HG03439 (cell line): ENCODE measurements around the gene HOXC11.

Experiments used
- ATAC-seq: cut with Tn5 transposase; IDR thresholded peaks from one replicate; pipeline ENCODE4 v1.9.1; 2021; ENCODE audit warnings: mild to moderate bottlenecking, moderate library complexity; ENCODE audit not compliant: unreplicated experiment

Gene HOXC11

DNA sequence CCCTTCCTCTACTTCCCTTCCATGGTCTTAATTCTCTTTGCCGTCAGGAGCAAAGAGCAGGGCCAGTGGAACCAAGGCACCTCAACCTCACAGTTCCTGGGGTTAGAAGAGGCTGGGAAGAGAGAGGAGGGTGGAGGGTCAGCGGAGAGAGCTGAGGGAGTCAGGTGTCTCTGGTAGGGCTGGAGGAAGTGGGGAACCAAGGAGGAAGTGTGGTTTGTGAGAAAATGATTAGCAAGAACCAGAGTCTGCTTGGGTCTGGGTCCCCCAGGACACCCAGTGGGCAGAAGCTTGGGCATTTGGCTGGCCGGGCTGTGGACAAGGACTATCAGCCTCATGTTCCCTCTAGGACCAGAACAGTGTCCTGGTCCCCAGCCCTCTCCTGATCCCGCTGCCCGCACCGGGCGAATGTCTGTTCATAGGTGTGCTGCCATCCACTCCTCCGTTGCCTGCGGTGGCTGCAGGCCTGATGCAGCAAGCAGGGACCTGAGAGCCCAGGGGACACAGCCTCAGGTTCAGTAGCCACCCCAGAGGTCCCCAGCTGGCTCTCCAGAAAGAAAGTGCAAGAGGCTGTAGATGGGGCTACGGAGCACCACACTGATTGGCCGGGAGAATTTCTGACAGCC is 15.9 kb upstream of the HOXC11 start:
- ATAC-seq, result no peak

DNA sequence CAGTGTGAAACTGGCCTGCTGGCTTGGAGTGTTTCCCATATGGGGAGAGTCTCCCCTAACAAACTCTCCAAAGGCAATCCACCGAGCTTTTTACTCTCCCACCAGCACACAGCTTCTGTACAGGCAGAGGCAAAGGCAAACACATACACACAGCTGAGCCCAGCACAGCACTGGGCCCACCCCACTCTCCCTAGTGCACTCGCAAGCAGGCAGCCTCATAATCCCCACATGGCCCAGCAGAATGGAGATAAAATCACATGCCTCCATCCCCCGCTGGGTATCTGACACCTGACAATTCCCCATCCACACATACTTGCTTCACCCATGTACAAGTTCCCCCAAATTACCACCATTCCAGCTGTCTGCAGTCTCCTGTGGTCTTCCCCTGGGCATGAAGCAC is 14.8 kb upstream of the HOXC11 start:
- no peak for ATAC-seq

DNA sequence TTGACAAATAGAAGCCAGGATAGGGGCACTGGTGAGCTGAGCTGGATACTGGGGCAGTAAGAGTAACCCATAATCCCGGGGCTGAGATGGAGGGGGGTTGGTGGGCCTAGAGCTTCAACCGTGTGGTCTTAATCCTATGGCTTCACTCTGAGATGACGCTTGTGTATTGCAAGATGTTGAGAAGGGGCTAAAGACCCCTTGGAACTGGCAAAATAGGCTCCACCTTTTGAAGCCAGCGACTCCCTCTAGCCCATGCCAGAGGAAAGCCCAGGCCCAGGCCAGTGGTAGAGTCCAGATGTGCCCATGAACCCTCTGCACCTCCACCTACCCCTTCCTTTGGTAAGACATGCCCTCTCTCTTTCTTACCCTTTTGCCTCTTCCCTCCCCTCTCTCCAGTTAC is 13.6 kb upstream of the HOXC11 start:
- ATAC-seq, result no peak

DNA sequence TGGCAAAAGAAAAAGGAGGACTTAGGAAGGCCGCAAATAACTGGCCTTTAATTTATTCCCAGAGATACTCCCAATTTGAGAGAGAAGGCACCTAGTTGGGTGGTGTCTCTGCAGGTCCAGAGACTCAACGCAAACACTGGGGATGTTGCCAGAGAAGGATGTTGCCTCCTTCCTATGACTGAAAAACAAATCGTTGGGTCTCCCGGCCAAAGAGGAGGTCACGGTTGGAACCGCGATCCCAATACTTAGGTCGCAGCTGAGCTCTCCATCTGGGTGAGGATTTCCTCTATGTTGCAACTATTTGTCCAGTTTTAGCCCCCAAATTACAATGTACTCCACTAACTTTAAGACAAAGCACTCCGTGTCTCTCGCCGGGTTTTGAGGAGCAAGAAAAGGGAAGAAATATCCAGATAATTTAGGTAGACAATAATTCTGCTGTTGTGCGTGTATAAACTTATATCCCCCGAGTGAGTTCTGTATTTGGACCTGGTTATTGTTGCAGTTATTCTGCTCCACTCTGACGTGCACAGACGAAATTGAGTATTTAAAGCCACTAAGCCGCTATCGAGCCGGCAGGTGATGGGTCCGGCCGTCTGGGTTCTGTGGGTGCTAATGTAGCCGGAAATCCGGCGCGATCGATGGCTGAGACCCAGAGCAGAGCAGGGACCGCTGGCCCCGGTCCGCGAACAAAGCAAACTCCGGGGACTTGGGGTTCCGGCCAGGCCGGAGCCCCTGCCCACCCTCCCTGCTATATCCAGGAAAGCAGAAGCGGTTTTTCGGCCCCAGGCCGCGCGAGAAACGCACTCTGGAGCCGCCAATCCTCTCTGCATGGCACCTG is 12.5 kb upstream of the HOXC11 start:
- no peak for ATAC-seq

DNA sequence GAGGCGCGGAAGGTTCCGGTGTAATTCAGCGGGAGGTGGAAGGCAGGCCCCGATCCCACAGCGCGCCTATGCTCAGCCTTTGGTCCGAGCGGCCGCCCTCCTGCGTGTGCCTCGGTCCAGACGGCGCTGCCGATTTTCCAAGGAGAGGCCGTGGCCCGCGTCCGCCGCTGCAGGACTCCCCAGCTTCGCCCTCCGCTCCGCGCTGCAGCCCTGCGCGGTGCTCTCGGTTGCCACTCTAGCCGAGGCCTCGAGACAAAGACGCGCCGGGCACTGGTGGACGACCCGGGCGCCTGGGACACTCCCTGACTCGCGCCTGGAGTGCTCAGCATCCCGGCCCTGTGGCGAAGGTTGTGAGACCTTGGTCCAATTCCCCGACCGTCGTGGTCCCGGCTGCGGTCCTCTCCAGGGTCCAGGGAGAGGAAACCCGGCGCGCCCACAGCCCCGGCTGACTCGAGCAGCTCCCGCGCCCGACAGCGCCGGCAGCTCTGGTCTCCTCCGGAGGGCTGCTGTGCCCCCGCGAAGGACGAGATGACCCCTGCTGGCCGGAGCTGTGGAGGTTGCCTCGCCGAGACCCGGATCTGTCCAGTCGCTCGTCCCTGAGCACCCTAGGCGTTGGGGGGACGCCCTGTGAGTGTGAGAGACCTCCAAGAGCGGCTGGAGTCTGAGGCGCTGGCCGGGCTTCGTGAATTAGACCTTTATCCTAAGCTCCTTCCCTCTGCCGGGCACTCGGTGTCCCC is 11.7 kb upstream of the HOXC11 start:
- ATAC-seq, result no peak

DNA sequence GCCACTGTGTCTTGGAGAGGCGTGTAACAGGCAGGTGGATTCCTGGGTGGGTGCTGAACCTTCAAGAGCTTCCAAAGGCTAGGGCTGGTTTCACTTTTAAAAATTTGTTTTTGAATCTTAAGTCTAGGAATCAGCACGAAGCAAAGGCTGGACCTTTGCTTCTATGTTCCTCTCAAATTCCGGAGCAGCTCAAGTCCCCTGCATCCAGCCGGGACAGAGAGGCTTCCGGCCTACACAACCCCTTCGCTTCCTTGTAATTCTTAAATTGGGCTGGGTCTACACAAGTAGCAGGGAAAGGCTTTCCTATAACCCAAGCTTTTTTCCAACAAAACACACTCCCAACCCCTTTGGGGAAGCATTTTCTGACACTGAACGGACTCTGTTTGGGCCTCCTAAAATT is 9.9 kb upstream of the HOXC11 start:
- ATAC-seq, result no peak

DNA sequence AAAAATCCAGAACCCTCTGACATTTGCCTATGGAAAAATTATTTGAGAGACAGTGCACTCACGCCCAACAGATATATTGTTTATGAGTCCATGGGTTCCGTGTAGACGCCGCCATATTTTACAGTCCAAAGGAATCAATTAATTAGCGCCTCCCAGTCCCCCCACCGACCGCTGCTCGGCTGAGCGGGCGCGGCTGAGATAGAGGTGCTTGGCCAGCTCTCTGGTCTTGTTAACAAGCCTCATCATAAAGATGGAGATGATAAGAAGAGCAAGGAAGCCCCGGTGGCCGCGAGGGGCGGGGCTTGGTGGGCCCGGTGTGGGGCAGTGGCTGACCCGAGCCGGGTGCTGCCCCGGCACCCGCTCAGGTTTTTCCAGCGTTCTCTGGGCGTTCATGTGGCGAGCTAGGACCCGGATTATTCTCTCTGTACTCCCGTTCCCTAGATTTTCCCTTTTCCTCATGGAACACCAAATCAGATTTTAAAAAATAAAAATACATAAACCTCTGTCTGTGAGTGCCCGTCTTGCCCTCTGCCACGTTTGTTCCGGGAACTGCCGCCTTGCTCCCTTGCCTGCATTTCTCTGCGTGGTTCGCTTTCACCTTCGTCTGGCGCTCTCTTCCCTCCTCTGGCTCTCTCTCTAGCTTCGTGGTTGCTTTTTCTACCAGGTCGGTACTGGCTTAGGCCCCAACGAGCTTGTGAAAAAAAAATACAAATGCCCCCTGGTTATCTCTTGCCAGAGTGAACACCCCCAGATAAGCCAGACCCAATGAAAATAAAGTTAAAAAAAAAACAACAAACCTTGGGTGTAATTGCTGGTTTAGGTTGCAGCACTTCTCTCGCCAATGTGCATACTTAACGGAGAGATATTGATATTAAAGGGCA is 9.3 kb upstream of the HOXC11 start:
- no peak for ATAC-seq

DNA sequence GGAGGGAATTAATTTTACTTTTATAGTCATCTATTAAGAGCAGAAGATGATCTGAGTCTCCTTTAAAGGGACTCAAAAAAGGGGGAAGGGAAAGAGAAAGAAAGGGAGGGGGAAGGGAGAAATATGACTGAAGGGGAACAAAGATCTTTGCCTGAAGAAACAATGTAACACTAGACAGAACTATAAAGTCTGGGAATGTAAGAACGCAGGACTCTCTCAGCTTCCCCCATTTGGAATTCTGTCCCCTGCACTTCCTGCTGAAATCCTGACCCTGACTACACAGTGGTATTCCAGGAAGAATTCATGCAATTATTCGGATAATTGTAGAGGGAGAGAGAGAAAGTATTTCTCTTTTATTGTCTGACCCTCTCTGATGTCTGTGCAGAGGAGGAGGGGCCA is 8.6 kb upstream of the HOXC11 start:
- ATAC-seq, result no peak

DNA sequence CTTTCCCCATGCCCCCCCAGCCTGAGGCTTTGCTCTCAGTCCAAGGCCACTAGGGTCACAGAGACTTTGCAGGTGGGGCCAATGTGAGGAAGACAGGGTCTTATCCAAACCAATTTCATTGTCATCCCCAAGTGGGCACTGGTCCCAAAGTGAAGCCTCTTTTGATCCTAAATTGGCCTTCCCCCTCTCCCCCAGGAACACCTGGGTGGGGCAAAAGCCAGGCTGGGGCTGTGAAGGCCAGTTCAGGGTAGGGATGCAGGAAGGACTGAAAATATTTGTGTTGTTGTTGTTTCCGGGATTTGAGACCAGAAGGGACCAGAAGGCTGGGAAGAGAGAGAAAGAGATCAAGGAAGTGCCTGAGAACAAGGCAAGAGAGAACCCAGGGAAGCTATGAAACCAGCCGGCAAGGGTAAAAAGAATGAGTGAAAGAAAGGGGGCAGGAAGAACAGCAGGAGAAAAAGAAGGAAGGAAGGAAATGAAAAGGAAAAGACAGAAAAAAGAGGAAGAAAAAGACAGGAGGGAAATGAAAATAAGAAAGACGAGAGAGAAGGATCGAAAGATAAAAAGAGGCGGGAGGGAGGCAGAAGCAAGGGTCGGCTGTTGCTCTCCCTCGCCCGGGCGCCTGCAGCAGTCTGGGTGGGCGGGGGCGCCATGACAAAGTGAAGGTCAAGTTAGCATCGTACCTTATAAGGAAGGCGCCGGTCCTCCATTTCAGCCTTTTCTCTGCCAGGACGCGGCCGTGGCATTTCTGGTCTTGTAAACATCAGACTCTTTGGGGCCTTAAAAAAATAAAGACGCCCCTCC is 7.4 kb upstream of the HOXC11 start:
- no peak for ATAC-seq

DNA sequence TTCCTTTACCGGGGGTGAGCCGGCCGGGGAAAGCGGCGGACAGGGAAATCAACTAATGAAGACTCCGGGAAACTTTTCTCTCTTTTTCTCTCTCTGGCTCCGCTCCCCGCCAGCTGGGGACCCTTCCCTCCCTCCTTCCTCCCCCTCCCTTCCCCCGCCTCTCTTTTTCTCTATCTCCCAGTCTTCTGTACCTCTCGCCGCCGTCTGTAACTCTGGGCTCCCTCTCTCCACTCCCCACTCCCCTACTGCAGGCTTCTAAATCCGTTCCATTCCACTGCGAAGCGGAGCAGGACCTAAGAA is 6.9 kb upstream of the HOXC11 start:
- no peak for ATAC-seq

DNA sequence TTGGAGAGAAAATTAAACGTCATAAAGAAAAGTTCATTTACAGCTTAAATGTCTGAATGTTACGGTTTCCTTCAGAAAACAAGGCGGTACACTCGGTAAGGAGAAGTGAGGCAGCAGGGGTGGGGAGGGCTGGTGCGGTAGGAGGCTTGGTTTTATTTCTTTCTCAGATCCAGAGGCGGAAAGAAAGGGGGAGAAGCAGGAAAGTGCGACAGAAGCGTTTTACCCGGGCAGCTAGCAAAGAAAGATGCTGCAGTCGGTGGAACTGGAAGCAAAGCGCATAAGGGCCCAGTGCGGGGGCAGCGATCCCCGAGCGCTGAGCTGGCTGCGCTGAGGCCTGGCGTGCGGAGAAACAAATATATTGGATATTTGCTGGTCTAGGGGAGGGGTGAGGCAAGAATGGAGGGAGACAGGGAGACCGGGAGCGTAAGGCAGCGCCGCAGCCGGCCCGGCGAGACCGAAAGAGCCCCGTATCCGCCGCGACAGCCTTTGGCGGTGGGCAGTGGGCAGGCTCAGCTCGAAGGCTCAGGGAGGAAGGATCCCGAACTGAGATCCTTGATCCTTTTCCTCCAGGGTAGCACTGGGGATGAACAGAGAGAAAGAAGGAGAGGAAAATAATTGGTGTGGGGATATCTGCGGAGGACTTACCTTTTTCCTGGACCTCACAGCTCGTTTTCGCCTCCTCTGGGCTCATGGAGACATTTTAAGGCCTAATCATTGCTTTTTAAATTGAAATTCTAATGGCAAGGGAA is 6.4 kb upstream of the HOXC11 start:
- no peak for ATAC-seq

DNA sequence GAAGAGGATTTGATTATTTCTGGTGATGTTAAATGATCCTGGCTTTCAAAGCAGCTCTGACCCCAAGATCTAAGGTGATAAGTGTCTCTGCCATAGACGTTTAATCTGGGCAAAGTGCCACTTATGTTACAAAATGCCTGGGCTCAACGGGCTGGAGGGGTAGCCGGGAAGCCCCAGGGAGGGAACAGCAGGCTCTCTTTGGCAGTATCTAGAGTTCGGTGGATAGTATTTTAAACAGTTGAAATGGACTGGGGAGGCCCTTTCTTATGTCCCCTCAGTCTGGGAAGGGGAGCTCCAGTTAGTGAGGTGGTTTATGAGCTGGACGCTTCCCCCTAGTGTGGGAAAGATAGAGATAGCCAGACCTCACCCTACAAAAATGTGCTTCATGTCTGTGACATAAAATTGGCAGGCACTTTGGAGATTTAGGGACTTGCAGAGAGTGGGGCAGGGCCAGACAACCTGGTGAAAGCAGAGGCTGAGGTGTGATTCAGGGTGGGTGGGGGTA is 5.5 kb upstream of the HOXC11 start:
- no peak for ATAC-seq

DNA sequence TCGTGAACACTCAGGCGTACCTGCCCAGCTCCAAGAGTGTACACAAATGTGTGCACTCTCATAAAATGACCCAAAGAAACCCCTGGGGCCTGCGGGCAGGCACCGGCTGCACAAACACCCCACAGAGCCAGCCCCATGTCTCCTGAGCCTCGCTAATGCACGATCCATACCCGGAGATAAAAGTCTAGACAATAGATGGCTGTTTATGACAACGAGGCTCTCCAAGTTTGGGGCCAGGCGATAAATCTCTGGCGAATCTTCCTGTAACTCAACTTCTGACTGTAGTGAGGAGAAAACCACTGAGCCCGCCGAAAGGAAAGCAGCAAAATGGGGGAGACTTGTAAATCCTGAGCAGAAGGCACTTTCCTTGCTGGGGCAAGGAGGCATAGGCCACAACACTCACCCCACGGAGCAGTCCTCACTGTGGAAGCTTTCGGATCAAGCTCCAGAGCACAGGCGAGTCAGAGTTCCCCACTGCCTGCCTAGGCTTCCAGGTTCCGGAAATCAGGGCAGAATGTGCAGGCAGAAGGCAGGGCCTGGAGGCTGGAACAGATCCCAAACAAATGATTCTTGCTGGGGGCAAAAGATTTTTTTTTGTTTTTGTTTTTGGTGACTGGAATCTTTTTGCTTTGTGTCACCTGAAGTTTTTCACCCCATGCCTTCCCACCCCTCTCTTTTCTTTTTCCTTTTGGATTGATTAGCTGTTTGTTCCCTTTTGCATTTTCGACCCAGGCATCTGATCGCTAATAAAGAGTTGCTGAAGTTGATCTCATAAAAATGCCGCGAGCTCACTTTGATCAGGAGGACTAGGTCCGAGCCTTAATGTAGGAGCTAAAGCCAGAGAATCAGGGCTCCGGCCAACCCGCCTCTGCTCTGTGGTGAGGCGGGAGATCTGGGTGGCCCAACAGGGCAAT is 4.5 kb upstream of the HOXC11 start:
- no peak for ATAC-seq

DNA sequence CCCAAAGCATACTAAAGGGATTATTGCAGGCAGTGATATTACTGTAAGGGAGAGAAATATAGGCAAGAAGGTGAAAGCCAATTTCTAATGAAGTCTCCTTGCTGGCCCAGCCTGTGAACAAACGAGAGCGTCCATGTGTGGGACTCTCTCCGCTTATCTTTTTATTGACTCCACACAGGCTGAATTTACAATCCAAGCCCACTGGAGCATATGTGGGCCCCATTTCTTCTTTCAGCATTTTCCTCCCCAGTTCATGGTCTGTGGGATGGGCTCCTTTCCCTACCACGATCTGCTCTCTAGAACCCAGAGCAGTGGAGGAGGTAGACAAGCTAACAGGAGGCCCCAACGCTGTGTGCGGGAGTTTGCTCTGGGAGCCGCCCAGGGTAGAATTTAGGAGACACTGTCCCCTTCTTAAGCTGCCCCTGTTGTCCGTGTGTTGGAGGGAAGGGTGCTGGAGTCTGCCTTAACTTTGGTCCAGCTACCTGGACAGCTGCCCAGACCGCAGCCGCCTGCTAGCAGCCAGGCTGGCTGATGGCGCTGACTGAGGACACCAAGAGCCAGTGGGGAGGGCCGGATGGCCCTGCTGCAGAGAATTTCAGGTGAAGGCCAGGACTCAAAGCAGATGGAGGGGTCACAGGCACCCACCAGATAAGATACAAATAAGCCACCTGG is 3.2 kb upstream of the HOXC11 start:
- ATAC-seq, result no peak

DNA sequence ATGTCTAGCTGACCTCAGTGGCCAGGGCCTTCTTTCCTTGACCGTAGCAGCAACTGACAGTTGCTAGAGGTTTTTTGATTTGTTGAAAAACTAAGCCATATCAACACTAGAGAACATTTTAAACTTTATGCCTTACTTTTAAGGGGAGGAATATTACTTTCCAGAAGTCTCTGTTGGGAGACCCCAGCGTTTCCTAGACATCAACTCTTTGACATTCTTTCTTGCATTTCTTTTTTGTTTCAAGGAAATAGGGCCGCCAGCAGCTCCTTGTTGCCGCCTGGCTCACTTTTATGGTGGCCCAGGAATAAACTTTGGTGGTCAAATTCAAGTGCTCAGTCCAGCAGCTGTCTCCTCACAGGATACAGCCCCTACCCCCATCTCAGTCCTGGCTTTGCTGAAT is 2.5 kb upstream of the HOXC11 start:
- ATAC-seq, result no peak

DNA sequence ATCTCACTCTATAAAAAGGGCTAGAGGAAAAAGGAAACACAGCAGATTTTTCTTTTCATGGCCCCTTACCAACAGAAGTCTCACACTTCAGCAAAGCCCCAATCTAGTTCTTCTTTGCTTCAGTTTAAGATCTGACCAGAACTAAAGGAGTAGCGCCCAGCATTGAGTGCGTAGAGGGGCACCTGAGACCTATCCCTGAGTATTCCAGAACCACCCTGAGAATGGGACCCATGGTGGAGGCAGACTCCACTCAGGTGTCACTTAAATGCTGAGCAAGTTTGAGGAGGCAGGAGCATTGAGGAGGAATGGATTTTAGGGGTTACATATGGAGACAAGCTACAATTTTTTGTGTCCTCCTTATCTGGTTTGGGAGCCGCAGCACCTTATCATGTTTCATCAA is 1.8 kb upstream of the HOXC11 start:
- no peak for ATAC-seq

DNA sequence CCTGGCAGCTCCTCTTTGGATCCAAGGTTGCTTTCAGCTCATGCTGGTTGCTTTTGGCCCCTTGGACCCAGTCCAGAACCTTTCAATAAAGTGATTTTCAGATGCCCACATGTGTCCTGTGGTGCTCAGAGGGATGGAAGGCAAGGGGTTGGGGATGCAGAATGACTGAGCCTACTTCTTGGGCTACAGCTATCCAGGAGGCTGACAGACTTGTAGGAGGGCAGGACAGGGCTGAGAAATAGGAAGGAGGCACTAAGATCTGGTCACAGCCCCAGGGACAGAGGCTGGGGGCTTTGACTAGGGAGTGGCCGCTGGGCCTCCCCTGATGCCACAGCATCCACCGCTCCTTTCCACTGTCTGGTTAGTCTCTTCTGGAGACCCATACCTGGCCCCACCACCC is 1.2 kb upstream of the HOXC11 start:
- no peak for ATAC-seq

DNA sequence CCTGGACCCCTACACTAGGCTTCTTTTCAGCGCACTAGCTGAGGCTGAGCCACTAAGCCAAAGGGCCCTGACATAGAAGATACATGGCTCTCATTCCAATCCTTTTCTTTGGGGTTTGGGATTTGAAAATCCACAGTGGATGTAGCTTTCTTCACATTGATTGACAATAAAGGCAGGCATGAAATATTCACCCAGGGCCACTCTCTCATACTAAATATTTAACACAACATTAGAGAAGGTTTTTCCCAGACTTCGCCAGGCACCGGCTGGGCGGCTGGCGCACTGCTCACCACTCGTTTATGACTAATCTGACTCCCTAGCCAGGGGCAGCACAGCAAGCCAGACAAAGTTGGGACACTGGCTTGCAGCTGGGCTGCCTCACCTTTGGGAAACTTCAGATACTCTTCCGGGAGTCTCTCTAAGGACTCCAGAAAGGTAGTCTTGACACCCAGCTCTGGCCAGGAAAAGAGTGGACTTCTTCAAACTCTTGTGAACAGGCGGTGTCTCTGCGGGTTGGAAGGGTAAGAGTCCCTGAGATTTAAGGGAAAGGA is 699 bp upstream of the HOXC11 start:
- ATAC-seq, result no peak
